ENCODE results near the gene CLTC. TPM values are rescaled to one million over a fixed set of nuclear protein-coding genes. Genes with fewer than 3 reads are reported as not detected.

Gene CLTC
- total RNA-seq, 1 donor from 2014 or later, result 314 TPM

DNA sequence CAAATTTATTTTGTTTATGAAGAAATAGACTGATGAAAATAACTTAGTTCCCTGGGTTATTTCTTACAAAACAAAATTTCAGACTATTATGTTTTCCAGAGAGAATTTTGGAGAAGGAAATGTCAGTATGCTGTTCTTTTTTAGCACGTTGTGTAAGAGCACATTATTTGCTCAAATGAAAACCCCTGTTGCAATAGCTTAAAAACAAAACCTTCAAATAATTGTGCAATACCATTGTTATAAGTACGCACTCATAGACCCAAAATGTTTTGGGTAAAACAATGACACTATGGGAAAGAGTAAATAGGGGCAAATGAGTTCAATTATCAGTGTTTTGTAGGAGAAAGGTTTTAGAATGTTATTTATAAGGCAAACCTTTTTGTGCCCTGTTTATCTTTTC is 106.0 kb downstream of the CLTC start:
- Mint-ChIP-seq H3K4me3 (ENCODE audit: unreplicated experiment) (no peak overlapping the region), H3K4me1 (ENCODE audit: low read depth) (peaks cover 44% of the 10 kb centered on the region), H3K9me3 (ENCODE audit: low read depth) (no peaks in the 10 kb centered on the region), H3K27me3 (ENCODE audit: low read depth) (no peaks in the 10 kb centered on the region), H3K36me3 (ENCODE audit: low read depth) (no peaks in the 10 kb centered on the region), H3K27ac (ENCODE audit: unreplicated experiment) (no peak overlapping the region)
- DNase-seq (ENCODE audit: low spot score), result no peak
- TF ChIP-seq, protein P1, sequence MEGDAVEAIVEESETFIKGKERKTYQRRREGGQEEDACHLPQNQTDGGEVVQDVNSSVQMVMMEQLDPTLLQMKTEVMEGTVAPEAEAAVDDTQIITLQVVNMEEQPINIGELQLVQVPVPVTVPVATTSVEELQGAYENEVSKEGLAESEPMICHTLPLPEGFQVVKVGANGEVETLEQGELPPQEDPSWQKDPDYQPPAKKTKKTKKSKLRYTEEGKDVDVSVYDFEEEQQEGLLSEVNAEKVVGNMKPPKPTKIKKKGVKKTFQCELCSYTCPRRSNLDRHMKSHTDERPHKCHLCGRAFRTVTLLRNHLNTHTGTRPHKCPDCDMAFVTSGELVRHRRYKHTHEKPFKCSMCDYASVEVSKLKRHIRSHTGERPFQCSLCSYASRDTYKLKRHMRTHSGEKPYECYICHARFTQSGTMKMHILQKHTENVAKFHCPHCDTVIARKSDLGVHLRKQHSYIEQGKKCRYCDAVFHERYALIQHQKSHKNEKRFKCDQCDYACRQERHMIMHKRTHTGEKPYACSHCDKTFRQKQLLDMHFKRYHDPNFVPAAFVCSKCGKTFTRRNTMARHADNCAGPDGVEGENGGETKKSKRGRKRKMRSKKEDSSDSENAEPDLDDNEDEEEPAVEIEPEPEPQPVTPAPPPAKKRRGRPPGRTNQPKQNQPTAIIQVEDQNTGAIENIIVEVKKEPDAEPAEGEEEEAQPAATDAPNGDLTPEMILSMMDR (IDR thresholded peaks at IDR 0.05), result no peak

DNA sequence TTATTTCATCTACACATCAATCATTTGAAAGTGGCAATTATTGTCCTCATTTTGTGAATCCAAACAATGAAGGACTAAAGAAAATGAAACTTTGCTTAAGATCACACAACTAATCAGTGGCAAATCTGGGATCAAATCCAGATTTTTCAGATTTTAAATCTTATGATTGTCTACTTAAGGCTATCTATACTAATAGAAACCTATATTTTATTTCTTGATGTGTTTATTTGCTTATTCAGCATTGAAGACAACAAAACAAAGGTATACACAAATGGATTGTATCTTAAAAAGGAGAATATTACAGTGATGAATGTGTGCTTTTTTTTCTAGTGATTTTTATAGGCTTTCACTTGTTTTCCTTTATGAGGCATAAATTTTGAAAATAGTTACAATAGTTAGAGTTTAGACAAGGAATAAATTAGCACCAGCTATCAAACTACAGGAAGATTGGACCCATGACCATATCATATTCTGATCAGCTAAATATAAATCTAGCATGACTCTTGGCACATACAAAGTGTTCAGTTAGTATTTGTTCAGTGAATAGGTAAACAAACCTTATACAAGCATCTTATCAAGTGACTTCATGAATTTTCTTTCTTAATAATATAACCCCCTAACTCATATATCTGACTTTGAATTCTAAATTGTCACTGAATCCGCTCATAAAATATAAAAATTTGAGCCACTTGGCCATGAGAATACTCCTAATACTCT is 108.3 kb downstream of the CLTC start:
- Mint-ChIP-seq H3K27ac (ENCODE audit: unreplicated experiment) (no peak overlapping the region), H3K9me3 (ENCODE audit: low read depth) (no peaks in the 10 kb centered on the region), H3K27me3 (ENCODE audit: low read depth) (no peaks in the 10 kb centered on the region), H3K36me3 (ENCODE audit: low read depth) (peaks cover 7% of the 10 kb centered on the region), H3K4me1 (ENCODE audit: low read depth) (peaks cover 44% of the 10 kb centered on the region), H3K4me3 (ENCODE audit: unreplicated experiment) (no peak overlapping the region)
- TF ChIP-seq, protein P1 (IDR thresholded peaks at IDR 0.05), result no peak
- DNase-seq (ENCODE audit: low spot score), result no peak

DNA sequence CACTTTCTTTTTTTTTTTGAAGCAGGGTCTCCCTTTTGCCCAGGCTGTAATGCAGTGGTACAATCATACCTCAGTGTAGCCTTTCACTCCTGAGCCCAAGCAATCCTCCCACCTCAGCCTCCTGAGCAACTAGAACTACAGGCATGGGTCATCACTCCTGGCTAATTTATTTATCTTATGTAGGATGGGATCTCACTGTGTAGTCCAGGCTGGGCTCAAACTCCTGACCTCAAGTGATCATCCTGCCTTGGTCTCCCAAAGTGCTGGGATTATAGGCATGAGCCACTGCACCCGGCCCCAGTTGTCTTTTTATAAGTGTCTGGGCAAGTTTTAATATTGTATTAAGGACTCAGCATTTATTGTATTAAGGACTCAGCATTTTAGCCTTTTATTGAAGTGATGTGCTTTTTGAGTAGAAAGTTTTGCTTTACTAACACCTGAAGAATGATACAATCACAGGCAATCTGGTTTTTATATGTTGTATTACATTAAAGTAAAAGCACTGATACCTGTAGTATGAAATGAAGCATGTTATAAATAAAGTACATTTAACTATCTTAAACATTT is 110.7 kb downstream of the CLTC start:
- Mint-ChIP-seq H3K36me3 (ENCODE audit: low read depth) (peaks cover 8% of the 10 kb centered on the region), H3K4me3 (ENCODE audit: unreplicated experiment) (no peak overlapping the region), H3K27me3 (ENCODE audit: low read depth) (no peaks in the 10 kb centered on the region), H3K27ac (ENCODE audit: unreplicated experiment) (peak overlapping the region; percentile 79), H3K9me3 (ENCODE audit: low read depth) (no peaks in the 10 kb centered on the region), H3K4me1 (ENCODE audit: low read depth) (peaks cover 27% of the 10 kb centered on the region)
- TF ChIP-seq, protein P1 (IDR thresholded peaks at IDR 0.05), result no peak
- DNase-seq (ENCODE audit: low spot score), result no peak

DNA sequence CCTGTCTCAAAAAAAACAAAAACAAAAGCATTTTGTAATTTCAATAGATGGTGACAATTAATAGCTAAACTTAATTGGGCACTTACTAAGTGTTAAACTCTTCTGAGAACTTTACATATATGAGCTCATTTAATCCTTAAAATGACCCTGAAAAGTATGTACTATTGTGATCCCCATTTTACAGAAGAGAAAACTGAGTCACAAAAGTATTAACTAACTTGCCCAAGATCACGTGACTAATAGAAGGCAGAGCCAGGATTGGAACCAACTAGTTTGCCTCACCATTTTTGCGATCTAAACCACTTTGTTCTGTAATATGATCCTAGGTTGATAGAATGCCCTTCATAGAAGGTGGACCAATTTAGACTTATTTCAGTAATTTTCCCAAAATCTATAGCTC is 114.0 kb downstream of the CLTC start:
- peaks cover 22% of the 10 kb centered on the region for H3K4me1 Mint-ChIP-seq (ENCODE audit: low read depth)
- TF ChIP-seq, protein P1 (IDR thresholded peaks at IDR 0.05), result no peak
- peaks cover 12% of the 10 kb centered on the region for H3K36me3 Mint-ChIP-seq (ENCODE audit: low read depth)
- no peak overlapping the region for H3K27ac Mint-ChIP-seq (ENCODE audit: unreplicated experiment)
- H3K9me3 Mint-ChIP-seq (ENCODE audit: low read depth), result no peaks in the 10 kb centered on the region
- no peaks in the 10 kb centered on the region for H3K27me3 Mint-ChIP-seq (ENCODE audit: low read depth)
- H3K4me3 Mint-ChIP-seq (ENCODE audit: unreplicated experiment), result no peak overlapping the region
- no peak for DNase-seq (ENCODE audit: low spot score)

DNA sequence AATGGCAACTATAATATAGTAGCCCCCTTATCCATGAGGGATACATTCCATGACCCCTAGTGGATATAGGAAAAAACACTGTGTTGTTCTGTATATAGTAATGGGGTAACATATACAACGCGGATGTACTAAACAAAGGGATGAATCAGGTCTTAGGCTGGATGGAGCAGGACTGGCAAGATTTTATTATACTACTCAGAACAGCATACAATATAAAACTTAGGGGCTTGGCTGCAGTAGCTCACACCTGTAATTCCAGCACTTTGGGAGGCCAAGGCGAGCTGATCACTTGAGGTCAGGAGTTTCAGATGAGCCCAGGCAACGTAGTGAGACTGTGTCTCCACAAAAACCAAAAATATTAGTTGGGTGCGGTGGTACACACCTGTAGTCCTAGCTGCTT is 114.5 kb downstream of the CLTC start:
- no peaks in the 10 kb centered on the region for H3K27me3 Mint-ChIP-seq (ENCODE audit: low read depth)
- no peak overlapping the region for H3K4me3 Mint-ChIP-seq (ENCODE audit: unreplicated experiment)
- DNase-seq (ENCODE audit: low spot score), result no peak
- H3K9me3 Mint-ChIP-seq (ENCODE audit: low read depth), result no peaks in the 10 kb centered on the region
- no peak overlapping the region for H3K27ac Mint-ChIP-seq (ENCODE audit: unreplicated experiment)
- TF ChIP-seq, protein P1 (IDR thresholded peaks at IDR 0.05), result no peak
- peaks cover 16% of the 10 kb centered on the region for H3K4me1 Mint-ChIP-seq (ENCODE audit: low read depth)
- peaks cover 12% of the 10 kb centered on the region for H3K36me3 Mint-ChIP-seq (ENCODE audit: low read depth)
